ENCODE measurements around the gene CST9. TPM values are rescaled to one million over a fixed set of nuclear protein-coding genes. Genes with fewer than 3 reads are reported as not detected.
A peak's percentile ranks its signal among the peaks of the same experiment; 100 is the strongest.

Gene CST9
- total RNA-seq, 4 donors from 2014 or later = not detected

DNA sequence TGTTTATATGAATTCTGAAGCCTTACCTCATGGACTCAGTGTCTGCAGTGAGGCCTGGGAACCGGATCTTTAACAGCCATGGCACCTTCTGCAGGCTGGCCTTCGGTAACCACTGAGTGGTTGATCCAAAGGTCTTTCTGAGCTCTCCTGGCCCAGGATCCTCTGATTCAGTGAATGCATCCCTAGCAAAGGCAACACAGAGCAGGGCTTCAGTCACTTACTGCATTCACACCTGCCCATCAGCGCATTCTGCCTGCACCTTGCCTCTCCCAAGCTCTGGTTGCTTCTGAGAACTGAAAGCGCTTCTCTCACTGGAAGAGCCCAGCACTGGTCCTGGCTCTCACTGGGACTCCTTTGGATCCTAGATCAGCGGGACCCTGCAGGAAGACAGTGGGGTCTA is 8.4 kb upstream of the CST9 start:
- TF ChIP-seq POLR2AphosphoS5 (IDR thresholded peaks at IDR 0.05) (no peak), EP300 (IDR thresholded peaks at IDR 0.05) (no peak), POLR2A (IDR thresholded peaks at IDR 0.05) (no peak)
- TF ChIP-seq, protein P1, sequence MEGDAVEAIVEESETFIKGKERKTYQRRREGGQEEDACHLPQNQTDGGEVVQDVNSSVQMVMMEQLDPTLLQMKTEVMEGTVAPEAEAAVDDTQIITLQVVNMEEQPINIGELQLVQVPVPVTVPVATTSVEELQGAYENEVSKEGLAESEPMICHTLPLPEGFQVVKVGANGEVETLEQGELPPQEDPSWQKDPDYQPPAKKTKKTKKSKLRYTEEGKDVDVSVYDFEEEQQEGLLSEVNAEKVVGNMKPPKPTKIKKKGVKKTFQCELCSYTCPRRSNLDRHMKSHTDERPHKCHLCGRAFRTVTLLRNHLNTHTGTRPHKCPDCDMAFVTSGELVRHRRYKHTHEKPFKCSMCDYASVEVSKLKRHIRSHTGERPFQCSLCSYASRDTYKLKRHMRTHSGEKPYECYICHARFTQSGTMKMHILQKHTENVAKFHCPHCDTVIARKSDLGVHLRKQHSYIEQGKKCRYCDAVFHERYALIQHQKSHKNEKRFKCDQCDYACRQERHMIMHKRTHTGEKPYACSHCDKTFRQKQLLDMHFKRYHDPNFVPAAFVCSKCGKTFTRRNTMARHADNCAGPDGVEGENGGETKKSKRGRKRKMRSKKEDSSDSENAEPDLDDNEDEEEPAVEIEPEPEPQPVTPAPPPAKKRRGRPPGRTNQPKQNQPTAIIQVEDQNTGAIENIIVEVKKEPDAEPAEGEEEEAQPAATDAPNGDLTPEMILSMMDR (IDR thresholded peaks at IDR 0.05) = no peak

DNA sequence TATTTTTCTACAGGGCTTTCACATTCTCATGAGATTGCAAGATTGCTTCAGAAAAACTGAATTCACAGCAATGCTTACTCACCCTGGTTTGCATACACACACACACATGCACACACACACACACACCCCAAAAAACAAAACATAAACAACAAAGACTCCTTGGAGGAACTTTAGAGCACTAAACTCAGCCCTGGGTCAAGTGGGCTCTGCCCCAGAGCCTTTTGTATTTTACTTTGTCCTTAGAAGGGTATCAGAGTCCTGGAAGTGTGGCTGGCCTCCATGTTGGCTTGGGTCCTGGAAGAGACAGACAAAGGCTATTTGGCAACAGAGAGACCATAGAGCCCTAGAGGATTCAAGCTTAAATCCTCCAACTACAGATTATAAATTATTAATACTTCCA is 8.0 kb upstream of the CST9 start:
- H3K36me3 ChIP-seq = no peaks in the 10 kb centered on the region
- peaks cover 0 to 30% (median 14%) of the 10 kb centered on the region in 3 donors for H3K4me1 ChIP-seq
- ATAC-seq = peak; percentile 79
- TF ChIP-seq EP300 (IDR thresholded peaks at IDR 0.05) (no peak), POLR2AphosphoS5 (IDR thresholded peaks at IDR 0.05) (peak; percentile 19)
- H3K9me3 ChIP-seq = no peaks in the 10 kb centered on the region
- no peak overlapping the region for H3K4me3 ChIP-seq
- H3K27me3 ChIP-seq = no peaks in the 10 kb centered on the region
- peak overlapping the region in 3 of 4 donors; percentile 61 to 76 (median 63) for H3K27ac ChIP-seq

More for the DNA sequence above, 8.4 kb upstream of the CST9 start:
- 80% methylated on average over 2 of the region's 5 CpGs; no CpG with 5 or more reads in 1 of the 2 donors for WGBS, 2 donors (ENCODE audit: low coverage in 1 of 2)
- H3K4me1 ChIP-seq = peaks cover 0 to 30% (median 14%) of the 10 kb centered on the region in 3 donors
- no peak overlapping the region for H3K4me3 ChIP-seq
- H3K27me3 ChIP-seq = no peaks in the 10 kb centered on the region
- no peaks in the 10 kb centered on the region for H3K36me3 ChIP-seq
- peak overlapping the region in 3 of 4 donors; percentile 61 to 76 (median 63) for H3K27ac ChIP-seq
- H3K9me3 ChIP-seq = no peaks in the 10 kb centered on the region
- ATAC-seq = peak; percentile 22

DNA sequence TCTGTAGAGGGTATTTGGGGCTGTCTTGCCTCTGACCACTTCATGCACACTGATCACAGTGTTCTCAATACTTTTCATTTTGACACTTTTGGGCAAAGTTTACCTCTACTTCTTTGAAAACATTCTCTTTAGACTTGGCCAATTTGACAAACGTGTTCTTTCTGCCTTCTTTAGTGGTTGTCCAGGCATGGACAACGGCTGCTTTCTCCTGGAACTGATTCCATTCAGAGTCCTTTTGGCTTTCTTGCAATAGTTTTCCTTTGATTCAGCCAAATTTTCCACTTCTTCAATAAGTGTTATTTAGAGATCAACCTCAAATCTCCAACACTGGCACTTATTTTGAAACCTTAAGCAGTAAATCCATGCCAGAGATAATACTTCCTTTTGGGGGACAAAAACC is 6.7 kb upstream of the CST9 start:
- TF ChIP-seq EP300 (IDR thresholded peaks at IDR 0.05) = no peak
- TF ChIP-seq, protein P1 (IDR thresholded peaks at IDR 0.05) = no peak
- H3K27ac ChIP-seq = peak overlapping the region in 3 of 4 donors; percentile 23 to 63 (median 61)
- 38 to 50% methylated on average over 2 of the region's 2 CpGs for WGBS, 2 donors (ENCODE audit: low coverage in 1 of 2)
- no peak for ATAC-seq
- H3K4me3 ChIP-seq = no peak overlapping the region
- no peaks in the 10 kb centered on the region for H3K27me3 ChIP-seq
- H3K36me3 ChIP-seq = no peaks in the 10 kb centered on the region
- peaks cover 0 to 32% (median 14%) of the 10 kb centered on the region in 3 donors for H3K4me1 ChIP-seq
- H3K9me3 ChIP-seq = no peaks in the 10 kb centered on the region

DNA sequence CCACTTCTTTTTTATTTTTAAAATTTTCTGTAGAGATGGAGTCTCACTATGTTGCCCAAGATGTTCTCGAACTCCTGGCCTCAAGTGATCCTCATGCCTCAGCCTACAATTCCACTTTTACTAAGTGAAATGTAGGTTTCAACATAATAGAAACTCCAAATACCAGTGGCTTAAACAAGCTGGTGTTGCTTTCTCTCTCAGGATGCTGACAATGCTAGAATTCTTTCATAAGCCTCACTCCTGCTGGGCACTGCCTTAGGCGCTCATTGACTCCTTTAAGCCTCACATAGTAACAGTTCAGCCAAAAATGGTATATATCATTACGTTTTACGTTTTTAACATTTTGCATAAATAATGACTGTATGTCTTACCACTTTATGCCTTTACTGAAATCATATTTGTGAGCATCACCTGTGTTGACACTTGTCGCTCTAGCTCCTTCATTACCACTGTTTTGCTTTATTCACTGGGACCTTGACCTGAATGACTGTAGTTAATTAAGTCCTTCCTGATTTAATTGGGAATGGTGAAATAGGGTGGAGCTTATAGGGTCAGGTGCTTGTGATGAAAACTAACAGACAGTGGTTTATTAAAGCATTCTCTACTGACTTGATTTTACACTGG is 3.9 kb upstream of the CST9 start:
- TF ChIP-seq POLR2AphosphoS5 (IDR thresholded peaks at IDR 0.05) (no peak), EP300 (IDR thresholded peaks at IDR 0.05) (no peak), POLR2A (IDR thresholded peaks at IDR 0.05) (no peak)
- TF ChIP-seq, protein P1 (IDR thresholded peaks at IDR 0.05) = no peak
- ATAC-seq = no peak
- WGBS, 2 donors (ENCODE audit: low coverage in 1 of 2) = 86 to 88% methylated on average over 5 of the region's 5 CpGs

DNA sequence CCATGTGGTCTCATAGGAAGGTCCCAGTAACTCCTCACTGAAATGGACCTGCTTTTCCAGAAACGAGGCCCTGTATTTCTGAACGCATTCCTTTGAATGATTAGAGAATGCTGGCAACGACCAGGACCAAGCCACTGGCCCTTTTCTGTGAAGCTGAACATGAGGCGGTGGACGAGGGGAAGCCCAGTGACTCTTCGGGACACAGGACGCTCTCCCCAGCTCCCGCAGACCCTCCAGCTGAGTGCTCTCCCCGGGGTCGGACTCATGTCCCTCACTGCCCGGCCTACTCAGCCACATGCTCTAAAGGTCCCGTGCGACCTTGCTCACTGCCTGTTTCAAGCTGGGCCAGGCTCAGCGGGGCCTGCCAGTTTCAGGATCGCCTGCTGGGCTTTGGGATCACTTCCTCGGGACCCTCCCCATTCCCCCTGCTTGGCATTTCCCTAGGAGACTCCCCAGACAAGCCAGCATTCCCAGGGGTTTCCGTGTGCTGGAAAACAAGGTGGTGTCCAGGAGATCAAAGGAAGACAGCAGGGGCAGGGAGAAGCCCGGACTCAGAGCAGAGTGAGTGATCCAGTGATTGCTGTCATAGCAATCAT is 2.6 kb upstream of the CST9 start:
- TF ChIP-seq EP300 (IDR thresholded peaks at IDR 0.05) (no peak), POLR2A (IDR thresholded peaks at IDR 0.05) (no peak), POLR2AphosphoS5 (IDR thresholded peaks at IDR 0.05) (no peak)
- TF ChIP-seq, protein P1 (IDR thresholded peaks at IDR 0.05) = no peak
- Histone ChIP-seq H3K36me3 (no peaks in the 10 kb centered on the region), H3K4me1 (peaks cover 0 to 36% (median 4%) of the 10 kb centered on the region in 3 donors), H3K9me3 (no peaks in the 10 kb centered on the region), H3K27me3 (no peaks in the 10 kb centered on the region), H3K4me3 (no peak overlapping the region), H3K27ac (peak overlapping the region in 3 of 4 donors; percentile 18 to 48 (median 43))
- WGBS, 2 donors (ENCODE audit: low coverage in 1 of 2) = no CpG with 5 or more reads among the region's 18 CpGs
- ATAC-seq = no peak

More for the DNA sequence above, 3.9 kb upstream of the CST9 start:
- Histone ChIP-seq H3K4me1 (peaks cover 0 to 48% (median 14%) of the 10 kb centered on the region in 3 donors), H3K36me3 (no peaks in the 10 kb centered on the region), H3K9me3 (no peaks in the 10 kb centered on the region), H3K27me3 (no peaks in the 10 kb centered on the region), H3K4me3 (no peak overlapping the region), H3K27ac (no peak overlapping the region)

All from gastroesophageal sphincter (tissue), 4 donors.